Pancreas (tissue), 10 donors: ENCODE results near the gene SUCNR1. TPM values are rescaled to one million over a fixed set of nuclear protein-coding genes. Genes with fewer than 3 reads are reported as not detected.
A peak's percentile ranks its signal among the peaks of the same experiment; 100 is the strongest.

Source experiments
- ATAC-seq, 4 donors: fragments of 200-7000 bp; cut with Tn5 transposase; one replicate each; pipeline versions ENCODE4 v1.8.0 to v1.9.1; 2020; ENCODE audit warnings: mild to moderate bottlenecking in 4 of 4, moderate library complexity in 4 of 4
- DNase-seq, 6 donors: peaks; one replicate each; pipeline ENCODE4 v3.0.0-alpha.2; 2020
- FAIRE-seq: peaks from 2 replicates; lab custom pipeline; 2012; peaks lifted over from hg19 to GRCh38; lab: Jason Lieb, UNC
- H3K27ac ChIP-seq, 4 donors: fragments of 200-600 bp; sonication (generic); 1 replicate in 3 of 4; 2 replicates in 1 of 4; pipeline versions ENCODE4 v1.5.0 to v1.8.0; 2020
- H3K27me3 ChIP-seq, 4 donors: fragments of 200-600 bp; one replicate each; pipeline ENCODE4 v1.8.0; 2021
- H3K36me3 ChIP-seq, 3 donors: fragments of 200-600 bp; sonication (generic) in 1 of 3; one replicate each; pipeline versions ENCODE4 v1.5.0 to v1.8.0; 2020 to 2021
- H3K4me1 ChIP-seq, 3 donors: fragments of 200-600 bp; one replicate each; pipeline ENCODE4 v1.8.0; 2021
- H3K4me3 ChIP-seq, 4 donors: fragments of 200-600 bp; sonication (generic) in 2 of 4; one replicate each; pipeline versions ENCODE4 v1.5.0 to v1.8.0; 2020 to 2021
- H3K9me3 ChIP-seq, 4 donors: fragments of 200-600 bp; one replicate each; pipeline ENCODE4 v1.8.0; 2021
- CTCF ChIP-seq, 4 donors: fragments of 200-600 bp; sonication (generic) in 3 of 4; IDR thresholded peaks; one replicate each; pipeline versions ENCODE4 v1.5.0 to v1.8.0; 2021; ENCODE audit warnings: antibody characterized with exemption in 4 of 4
- WGBS, 2 donors: extraction: QIAGEN DNeasy Blood & Tissue Kit; methylation state at CpG; one replicate each; pipeline ENCODE4 v1.1.7; 2013; 5-methylcytosine and 5-hydroxymethylcytosine counted together
- intact Hi-C, 3 donors: fragments of 100-400 bp; cut with DNase I; formaldehyde crosslinking; loops; one replicate each; pipeline versions ENCODE4 v1.11.1 to v1.14.2; 2022
- polyA plus RNA-seq, 2 donors: library from polyadenylated mRNA; stranded (reverse); fragments of 200-250 nt; gene quantifications; one replicate each; pipeline ENCODE4 v1.2.3, GENCODE V29; 2013
- total RNA-seq, 6 donors: library from RNA; stranded (reverse); fragmentation: NEBNext Ultra II Directional in 4 of 6; extraction: Animal tissue kit (Norgen Biotek cat#: 25700) in 4 of 6; gene quantifications; one replicate each; pipeline versions ENCODE4 v1.2.1 to v1.2.4, GENCODE V29; 2021 to 2023
- donor health status: healthy with polysubstance abuse.
- donor health status: DM: no; HTN: no; CAD: no; lungs with moderate emphysema.
- donor health status: DM: no; HTN: no; CAD: no.
- donor health status: control.
- donor health status: control.
- donor health status: Bipolar disorder and iron deficiency.
- donor health status: DM: yes; HTN: yes; CAD: no.
- donor health status: DM: no; HTN: no; CAD: no.
- donor health status: DM: no; HTN: no; CAD: no.
- donor health status: DM: yes; HTN: yes; CAD: no.

SUCNR1 gene
- total and polyA plus RNA-seq, 8 donors: 0.02 to 0.23 (median 0.09) TPM; not detected in 1

GRCh38 chr3:151859233-151859673 lies 14.2 kb upstream of the SUCNR1 start:
- ATAC-seq: peak; percentile 61 to 81 (median 74)
- WGBS, 2 donors: 7 to 13% methylated on average over 2 of the region's 2 CpGs
- no peaks in the 10 kb centered on the region for H3K27me3 ChIP-seq
- no peak for DNase-seq
- no peaks in the 10 kb centered on the region for H3K36me3 ChIP-seq
- TF ChIP-seq CTCF (IDR thresholded peaks at IDR 0.05): no peak
- peaks cover 11 to 14% (median 13%) of the 10 kb centered on the region in 3 donors for H3K4me1 ChIP-seq
- no peak overlapping the region for H3K4me3 ChIP-seq
- no peaks in the 10 kb centered on the region for H3K9me3 ChIP-seq
- H3K27ac ChIP-seq: peak overlapping the region in 1 of 4 donors; percentile 31
- FAIRE-seq: no peak
- intact Hi-C loops: no loop called here

GRCh38 chr3:151859905-151860304 lies 13.5 kb upstream of the SUCNR1 start:
- Histone ChIP-seq H3K4me1 (peaks cover 11 to 14% (median 13%) of the 10 kb centered on the region in 3 donors), H3K9me3 (no peaks in the 10 kb centered on the region), H3K36me3 (no peaks in the 10 kb centered on the region), H3K4me3 (no peak overlapping the region), H3K27me3 (no peaks in the 10 kb centered on the region), H3K27ac (peak overlapping the region in 2 of 4 donors; percentile 2 to 31)
- peak; percentile 69 to 89 (median 87) for ATAC-seq
- TF ChIP-seq CTCF (IDR thresholded peaks at IDR 0.05): no peak
- intact Hi-C loops: no loop called here
- DNase-seq: no peak
- FAIRE-seq: no peak

GRCh38 chr3:151863611-151864010 lies 9.8 kb upstream of the SUCNR1 start:
- DNase-seq (no peak), FAIRE-seq (no peak), ATAC-seq (no peak)
- intact Hi-C loops: no loop called here
- no peak overlapping the region for H3K4me3 ChIP-seq
- TF ChIP-seq CTCF (IDR thresholded peaks at IDR 0.05): no peak
- no peak overlapping the region for H3K27ac ChIP-seq
- peaks cover 10 to 11% (median 11%) of the 10 kb centered on the region in 3 donors for H3K4me1 ChIP-seq
- no peaks in the 10 kb centered on the region for H3K36me3 ChIP-seq
- H3K27me3 ChIP-seq: no peaks in the 10 kb centered on the region
- H3K9me3 ChIP-seq: no peaks in the 10 kb centered on the region
- 90 to 93% methylated on average over 2 of the region's 2 CpGs for WGBS, 2 donors

- Histone ChIP-seq H3K4me3 (no peak overlapping the region), H3K27me3 (no peaks in the 10 kb centered on the region), H3K4me1 (peaks cover 2 to 11% (median 4%) of the 10 kb centered on the region in 3 donors), H3K9me3 (no peaks in the 10 kb centered on the region), H3K27ac (no peak overlapping the region), H3K36me3 (no peaks in the 10 kb centered on the region)
- DNase-seq: no peak
- TF ChIP-seq CTCF (IDR thresholded peaks at IDR 0.05): no peak
- intact Hi-C loops: no loop called here
- WGBS, 2 donors: 52 to 56% methylated on average over 4 of the region's 4 CpGs
- no peak for FAIRE-seq
- peak in 1 of 4 donors; percentile 33 for ATAC-seq
Measured at GRCh38 chr3:151864423-151865101, 8.9 kb upstream of the SUCNR1 start.
